AG04450 (cell line): ENCODE results near the gene RNGTT. TPM values are rescaled to one million over a fixed set of nuclear protein-coding genes. Genes with fewer than 3 reads are reported as not detected.

ENCODE experiments used
- CTCF ChIA-PET: fragments of 300-600, 350-600 bp; formaldehyde crosslinking; extraction: SDS; loops from one replicate; lab custom pipeline; 2022; ENCODE audit warnings: antibody characterized with exemption, inconsistent platforms; lab: Charles Lee
- POLR2A ChIA-PET: fragments of 350-600 bp; formaldehyde crosslinking; extraction: SDS; loops from one replicate; lab custom pipeline; 2021; ENCODE audit warnings: antibody characterized with exemption, inconsistent platforms; lab: Yijun Ruan, JAX
- DNase-seq: peaks from one replicate; pipeline ENCODE4 v3.0.0-alpha.2; 2011; ENCODE audit warnings: low read depth, low spot score
- H3K27ac ChIP-seq: one replicate; pipeline ENCODE4 v1.5.1; 2012; ENCODE audit warnings: low read depth, low read length, control low read depth
- H3K27me3 ChIP-seq: one replicate; pipeline ENCODE4 v1.6.0; 2012; ENCODE audit warnings: low read length; ENCODE audit not compliant: control insufficient read depth, insufficient read depth
- H3K4me3 ChIP-seq: 2 replicates; pipeline ENCODE4 v1.5.1; 2011; ENCODE audit warnings: mild to moderate bottlenecking, low read depth, low read length, control low read depth
- H3K9me3 ChIP-seq: 2 replicates; pipeline ENCODE4 v1.5.1; 2012; ENCODE audit warnings: low read length; ENCODE audit not compliant: control insufficient read depth, insufficient read depth
- CTCF ChIP-seq: IDR thresholded peaks from 2 replicates; pipeline ENCODE4 v1.5.1; 2011; ENCODE audit warnings: low read depth, low read length, control low read depth, inconsistent platforms
- polyA plus RNA-seq: library from polyadenylated mRNA; depleted of rRNA; stranded (reverse); fragments of >200 nt; gene quantifications from 2 replicates; pipeline ENCODE4 v1.2.3, GENCODE V29; 2011

The RNGTT gene
- polyA plus RNA-seq, 1 experiment, result 11.2 TPM

- Histone ChIP-seq H3K9me3 (no peaks in the 10 kb centered on the region), H3K27me3 (no peaks in the 10 kb centered on the region), H3K27ac (no peak overlapping the region), H3K4me3 (no peak overlapping the region)
- ChIA-PET CTCF (interaction anchor here (1.2 kb wide), 1 partner anchor 22 kb away, joined by 4 read pairs; no protein-coding TSS in a partner anchor), POLR2A (no interaction called here)
- no peak for DNase-seq
- no peak for TF ChIP-seq CTCF
Observed at GRCh38 chr6:88921734-88922133, 41.7 kb downstream of the RNGTT start.

GRCh38 chr6:88920774-88921733, 42.4 kb downstream of the RNGTT start:
- no peak for DNase-seq
- TF ChIP-seq CTCF, result no peak
- Histone ChIP-seq H3K4me3 (no peak overlapping the region), H3K27me3 (no peaks in the 10 kb centered on the region), H3K9me3 (no peaks in the 10 kb centered on the region), H3K27ac (no peak overlapping the region)
- POLR2A ChIA-PET, result no interaction called here
- CTCF ChIA-PET, result interaction anchor here (1.2 kb wide), 1 partner anchor 22 kb away, joined by 4 read pairs; no protein-coding TSS in a partner anchor

GRCh38 chr6:88920088-88920487, 43.3 kb downstream of the RNGTT start:
- no peak for TF ChIP-seq CTCF
- CTCF ChIA-PET, result interaction anchor here (0.6 to 2.0 kb wide), 3 partner anchors 13 to 1315 kb away, joined by 3 to 13 read pairs (median 3); no protein-coding TSS in a partner anchor
- POLR2A ChIA-PET, result no interaction called here
- Histone ChIP-seq H3K27ac (no peak overlapping the region), H3K4me3 (no peak overlapping the region), H3K9me3 (no peaks in the 10 kb centered on the region), H3K27me3 (no peaks in the 10 kb centered on the region)
- no peak for DNase-seq

- Histone ChIP-seq H3K4me3 (no peak overlapping the region), H3K9me3 (no peaks in the 10 kb centered on the region), H3K27me3 (no peaks in the 10 kb centered on the region), H3K27ac (no peak overlapping the region)
- ChIA-PET POLR2A (interaction anchor here (0.5 kb wide), 1 partner anchor 1422 kb away, joined by 4 read pairs; no protein-coding TSS in a partner anchor), CTCF (interaction anchor here (0.7 to 2.0 kb wide), 11 partner anchors 10 to 1526 kb away, joined by 3 to 16 read pairs (median 6); no protein-coding TSS in a partner anchor)
- no peak for DNase-seq
- TF ChIP-seq CTCF, result peak; percentile 33
Observed at GRCh38 chr6:88919032-88919431, 44.4 kb downstream of the RNGTT start.

- ChIA-PET POLR2A (no interaction called here), CTCF (no interaction called here)
- Histone ChIP-seq H3K9me3 (no peaks in the 10 kb centered on the region), H3K4me3 (no peak overlapping the region), H3K27ac (no peak overlapping the region), H3K27me3 (no peaks in the 10 kb centered on the region)
- no peak for DNase-seq
- TF ChIP-seq CTCF, result no peak
Observed at GRCh38 chr6:88916615-88917208, 46.7 kb downstream of the RNGTT start.
